HepG2 (cell line): ENCODE results near the gene BCL7A. TPM values are rescaled to one million over a fixed set of nuclear protein-coding genes. Genes with fewer than 3 reads are reported as not detected.
A peak's percentile ranks its signal among the peaks of the same experiment; 100 is the strongest.

ENCODE experiments used
- AHDC1 ChIP-seq: sonication (generic); formaldehyde crosslinking; IDR thresholded peaks from 2 replicates; pipeline ENCODE4 v1.5.1; 2020; ENCODE audit warnings: mild to moderate bottlenecking, missing genetic modification reagents, borderline replicate concordance
- BRF2 ChIP-seq: sonication (generic); formaldehyde crosslinking; IDR thresholded peaks from 2 replicates; pipeline ENCODE4 v1.8.1; 2022; ENCODE audit warnings: mild to moderate bottlenecking, missing genetic modification reagents
- PITX1 ChIP-seq: sonication (generic); formaldehyde crosslinking; IDR thresholded peaks from 2 replicates; pipeline ENCODE4 v1.5.1; 2020; ENCODE audit warnings: mild to moderate bottlenecking, missing genetic modification reagents
- RAD51 ChIP-seq: fragments of 450-650 bp; IDR thresholded peaks from 2 replicates; pipeline ENCODE4 v1.6.1; 2016; ENCODE audit warnings: borderline replicate concordance
- RFXANK ChIP-seq: IDR thresholded peaks from 2 replicates; pipeline ENCODE4 v1.6.1; 2016
- TGIF2 ChIP-seq: IDR thresholded peaks from 2 replicates; pipeline ENCODE4 v1.6.1; 2016; ENCODE audit warnings: control low read depth, missing compliant biosample characterization
- THAP9 ChIP-seq: sonication (generic); formaldehyde crosslinking; IDR thresholded peaks from 2 replicates; pipeline ENCODE4; 2020; ENCODE audit warnings: missing genetic modification reagents, mild to moderate bottlenecking, borderline replicate concordance
- THRA ChIP-seq: sonication (generic); formaldehyde crosslinking; IDR thresholded peaks from 2 replicates; pipeline ENCODE4 v1.4.0; 2020; ENCODE audit warnings: missing genetic modification reagents, borderline replicate concordance
- YEATS2 ChIP-seq: sonication (generic); formaldehyde crosslinking; IDR thresholded peaks from 2 replicates; pipeline ENCODE4 v1.4.0; 2020; ENCODE audit warnings: missing genetic modification reagents, borderline replicate concordance
- ZBTB4 ChIP-seq: sonication (generic); formaldehyde crosslinking; IDR thresholded peaks from 2 replicates; pipeline ENCODE4 v1.4.0; 2020; ENCODE audit warnings: missing genetic modification reagents, mild to moderate bottlenecking, borderline replicate concordance
- ZNF451 ChIP-seq: sonication (generic); formaldehyde crosslinking; IDR thresholded peaks from 2 replicates; pipeline ENCODE4 v1.5.0; 2020; ENCODE audit warnings: mild to moderate bottlenecking, missing genetic modification reagents
- ZNF776 ChIP-seq: sonication (generic); formaldehyde crosslinking; IDR thresholded peaks from 2 replicates; pipeline ENCODE4 v1.4.0; 2020; ENCODE audit warnings: mild to moderate bottlenecking, missing genetic modification reagents
- polyA plus RNA-seq, 8 experiments: library from polyadenylated mRNA; depleted of rRNA in 3 of 8; stranded (reverse) in 7 of 8; unstranded in 1 of 8; fragments of >200 nt; fragmentation: Illumina TruSeq in 4 of 8; extraction: Trizol in 4 of 8; gene quantifications; 2 replicates each; pipeline versions ENCODE4 v1.2.1 to v1.2.3, GENCODE V29; 2011 to 2016; ENCODE audit warnings: low read depth in 4 of 8, missing spikeins in 1 of 8, mixed read lengths in 1 of 8; ENCODE audit not compliant: insufficient read depth in 1 of 8
- total RNA-seq, 5 experiments: library from RNA; depleted of rRNA; stranded (reverse); fragments of >200 nt; fragmentation: Illumina TruSeq; extraction: Trizol; gene quantifications; 2 replicates each; pipeline ENCODE4 v1.2.3, GENCODE V29; 2016; ENCODE audit warnings: low read depth in 1 of 5

Gene BCL7A
- total and polyA plus RNA-seq, 2 of the 13 experiments (the other 11 are each of a cell fraction or from before 2014, with no cell fraction given) = 4.1 to 6.2 TPM

GRCh38 chr12:122062832-122063693, 41.4 kb downstream of the BCL7A start (continued):
- TF ChIP-seq ZNF451 (CRISPR knock-in tag) (no peak), RAD51 (no peak), THRA (no peak), ZBTB4 (CRISPR knock-in tag) (peak; percentile 31; the same call in 1 of the 2 replicates), YEATS2 (CRISPR knock-in tag) (peak; percentile 42; the same call in 1 of the 2 replicates), PITX1 (CRISPR knock-in tag) (0 out of 2 replicates have a peak, but pooled peaks have one; percentile 29), RFXANK (0 out of 2 replicates have a peak, but pooled peaks have one; percentile 31), AHDC1 (0 out of 2 replicates have a peak, but pooled peaks have one; percentile 40), BRF2 (CRISPR knock-in tag) (peak; percentile 38; the same call in 1 of the 2 replicates), THAP9 (CRISPR knock-in tag) (no peak; the same call in 1 of the 2 replicates), TGIF2 (CRISPR knock-in tag) (peak; percentile 45; the same call in 1 of the 2 replicates), ZNF776 (0 out of 2 replicates have a peak, but pooled peaks have one; percentile 35)
